Measurements from ENCODE around the gene ADM2. TPM values are rescaled to one million over a fixed set of nuclear protein-coding genes. Genes with fewer than 3 reads are reported as not detected.

ADM2 gene
- total and polyA plus RNA-seq, 2 of the 13 experiments (the other 11 are each of a cell fraction or from before 2014, with no cell fraction given) = 1.2 to 3.0 TPM

DNA sequence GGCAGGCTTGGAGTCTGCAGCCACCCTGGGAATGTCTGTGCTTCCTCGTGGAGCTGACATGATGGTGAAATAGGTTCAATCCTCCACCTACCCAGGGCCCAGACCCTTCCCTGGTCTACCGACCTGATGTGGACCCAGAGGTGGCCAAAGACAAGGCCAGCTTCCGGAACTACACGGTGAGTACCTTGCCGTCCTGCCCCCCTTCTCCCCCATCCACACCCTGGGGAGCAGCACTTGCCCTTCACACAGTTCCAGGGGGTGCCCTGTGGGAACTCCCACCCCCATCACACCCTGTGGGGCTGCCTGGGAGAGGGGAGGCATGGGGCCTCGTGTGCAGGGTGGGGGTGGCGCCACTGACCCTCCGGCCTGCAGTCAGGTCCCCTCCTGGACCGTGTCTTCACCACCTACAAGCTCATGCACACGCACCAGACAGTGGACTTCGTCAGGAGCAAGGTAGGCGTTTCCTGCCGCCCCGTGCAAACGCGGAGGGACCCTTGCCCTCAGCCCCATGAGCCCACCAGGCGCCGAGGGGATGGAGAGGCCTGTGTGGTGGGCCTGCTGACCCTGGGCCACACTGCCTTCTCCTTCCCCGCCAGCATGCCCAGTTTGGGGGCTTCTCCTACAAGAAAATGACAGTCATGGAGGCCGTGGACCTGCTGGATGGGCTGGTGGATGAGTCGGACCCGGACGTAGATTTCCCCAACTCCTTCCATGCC lies 6.1 kb downstream of the ADM2 start:
- H4K20me1 ChIP-seq (ENCODE audit: insufficient read depth, low read length) = no peaks in the 10 kb centered on the region; the same call in 1 of the 2 replicates
- H3K4me2 ChIP-seq (ENCODE audit: low read depth, low read length) = peak overlapping the region; percentile 87
- H3K4me1 ChIP-seq (ENCODE audit: insufficient read depth, low read length) = peaks cover 56% of the 10 kb centered on the region
- no peaks in the 10 kb centered on the region for H3K9me3 ChIP-seq (ENCODE audit: low read length)
- CTCF ChIA-PET (ENCODE audit: low intra/inter-chr PET ratio, low total read pairs) = no interaction called here
- FAIRE-seq = no peak
- H3K9ac ChIP-seq (ENCODE audit: insufficient read depth, low read depth, low read length) = peak overlapping the region; percentile 49; the same call in 1 of the 2 replicates
- H3K79me2 ChIP-seq (ENCODE audit: insufficient read depth, low read length) = no peaks in the 10 kb centered on the region
- peak; percentile 7 for ATAC-seq
- TF ChIP-seq ZNF724P (CRISPR knock-in tag; IDR thresholded peaks at IDR 0.05; ENCODE audit: borderline replicate concordance) = 0 out of 2 replicates have a peak, but pooled peaks have one; percentile 58
- TF ChIP-seq, protein P1, sequence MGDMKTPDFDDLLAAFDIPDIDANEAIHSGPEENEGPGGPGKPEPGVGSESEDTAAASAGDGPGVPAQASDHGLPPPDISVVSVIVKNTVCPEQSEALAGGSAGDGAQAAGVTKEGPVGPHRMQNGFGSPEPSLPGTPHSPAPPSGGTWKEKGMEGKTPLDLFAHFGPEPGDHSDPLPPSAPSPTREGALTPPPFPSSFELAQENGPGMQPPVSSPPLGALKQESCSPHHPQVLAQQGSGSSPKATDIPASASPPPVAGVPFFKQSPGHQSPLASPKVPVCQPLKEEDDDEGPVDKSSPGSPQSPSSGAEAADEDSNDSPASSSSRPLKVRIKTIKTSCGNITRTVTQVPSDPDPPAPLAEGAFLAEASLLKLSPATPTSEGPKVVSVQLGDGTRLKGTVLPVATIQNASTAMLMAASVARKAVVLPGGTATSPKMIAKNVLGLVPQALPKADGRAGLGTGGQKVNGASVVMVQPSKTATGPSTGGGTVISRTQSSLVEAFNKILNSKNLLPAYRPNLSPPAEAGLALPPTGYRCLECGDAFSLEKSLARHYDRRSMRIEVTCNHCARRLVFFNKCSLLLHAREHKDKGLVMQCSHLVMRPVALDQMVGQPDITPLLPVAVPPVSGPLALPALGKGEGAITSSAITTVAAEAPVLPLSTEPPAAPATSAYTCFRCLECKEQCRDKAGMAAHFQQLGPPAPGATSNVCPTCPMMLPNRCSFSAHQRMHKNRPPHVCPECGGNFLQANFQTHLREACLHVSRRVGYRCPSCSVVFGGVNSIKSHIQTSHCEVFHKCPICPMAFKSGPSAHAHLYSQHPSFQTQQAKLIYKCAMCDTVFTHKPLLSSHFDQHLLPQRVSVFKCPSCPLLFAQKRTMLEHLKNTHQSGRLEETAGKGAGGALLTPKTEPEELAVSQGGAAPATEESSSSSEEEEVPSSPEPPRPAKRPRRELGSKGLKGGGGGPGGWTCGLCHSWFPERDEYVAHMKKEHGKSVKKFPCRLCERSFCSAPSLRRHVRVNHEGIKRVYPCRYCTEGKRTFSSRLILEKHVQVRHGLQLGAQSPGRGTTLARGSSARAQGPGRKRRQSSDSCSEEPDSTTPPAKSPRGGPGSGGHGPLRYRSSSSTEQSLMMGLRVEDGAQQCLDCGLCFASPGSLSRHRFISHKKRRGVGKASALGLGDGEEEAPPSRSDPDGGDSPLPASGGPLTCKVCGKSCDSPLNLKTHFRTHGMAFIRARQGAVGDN (CRISPR knock-in tag; IDR thresholded peaks at IDR 0.05) = peak; percentile 81
- 0 out of 2 replicates have a peak, but pooled peaks have one; percentile 0 for TF ChIP-seq THAP11 (CRISPR knock-in tag; IDR thresholded peaks at IDR 0.05)
- TF ChIP-seq SSRP1 (CRISPR knock-in tag; IDR thresholded peaks at IDR 0.05) = no peak
- TF ChIP-seq TAF1 (CRISPR knock-in tag; IDR thresholded peaks at IDR 0.05) = peak; percentile 5; the same call in 1 of the 2 replicates
- TF ChIP-seq, protein P2, sequence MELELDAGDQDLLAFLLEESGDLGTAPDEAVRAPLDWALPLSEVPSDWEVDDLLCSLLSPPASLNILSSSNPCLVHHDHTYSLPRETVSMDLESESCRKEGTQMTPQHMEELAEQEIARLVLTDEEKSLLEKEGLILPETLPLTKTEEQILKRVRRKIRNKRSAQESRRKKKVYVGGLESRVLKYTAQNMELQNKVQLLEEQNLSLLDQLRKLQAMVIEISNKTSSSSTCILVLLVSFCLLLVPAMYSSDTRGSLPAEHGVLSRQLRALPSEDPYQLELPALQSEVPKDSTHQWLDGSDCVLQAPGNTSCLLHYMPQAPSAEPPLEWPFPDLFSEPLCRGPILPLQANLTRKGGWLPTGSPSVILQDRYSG (CRISPR knock-in tag; IDR thresholded peaks at IDR 0.05) = no peak
- no peak for TF ChIP-seq RARA (CRISPR knock-in tag; IDR thresholded peaks at IDR 0.05)
- 0 out of 2 replicates have a peak, but pooled peaks have one; percentile 17 for TF ChIP-seq ZFP37 (CRISPR knock-in tag; IDR thresholded peaks at IDR 0.05; ENCODE audit: borderline replicate concordance)
- TF ChIP-seq, protein P3, sequence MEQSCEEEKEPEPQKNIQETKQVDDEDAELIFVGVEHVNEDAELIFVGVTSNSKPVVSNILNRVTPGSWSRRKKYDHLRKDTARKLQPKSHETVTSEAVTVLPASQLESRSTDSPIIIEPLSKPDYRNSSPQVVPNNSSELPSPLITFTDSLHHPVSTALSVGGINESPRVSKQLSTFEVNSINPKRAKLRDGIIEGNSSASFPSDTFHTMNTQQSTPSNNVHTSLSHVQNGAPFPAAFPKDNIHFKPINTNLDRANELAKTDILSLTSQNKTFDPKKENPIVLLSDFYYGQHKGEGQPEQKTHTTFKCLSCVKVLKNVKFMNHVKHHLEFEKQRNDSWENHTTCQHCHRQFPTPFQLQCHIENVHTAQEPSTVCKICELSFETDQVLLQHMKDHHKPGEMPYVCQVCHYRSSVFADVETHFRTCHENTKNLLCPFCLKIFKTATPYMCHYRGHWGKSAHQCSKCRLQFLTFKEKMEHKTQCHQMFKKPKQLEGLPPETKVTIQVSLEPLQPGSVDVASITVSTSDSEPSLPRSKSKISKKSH (CRISPR knock-in tag; IDR thresholded peaks at IDR 0.05; ENCODE audit: borderline replicate concordance) = peak; percentile 36; the same call in 1 of the 2 replicates
- peak; percentile 32; the same call in 1 of the 2 replicates for TF ChIP-seq GABPB1 (CRISPR knock-in tag; IDR thresholded peaks at IDR 0.05)
- TF ChIP-seq ZBTB7B (CRISPR knock-in tag; IDR thresholded peaks at IDR 0.05) = no peak
- TF ChIP-seq HES4 (CRISPR knock-in tag; IDR thresholded peaks at IDR 0.05; ENCODE audit: borderline replicate concordance) = 0 out of 2 replicates have a peak, but pooled peaks have one; percentile 15
- TF ChIP-seq ZNF501 (CRISPR knock-in tag; IDR thresholded peaks at IDR 0.05) = peak; percentile 49; the same call in 1 of the 2 replicates
- TF ChIP-seq ETV5 (CRISPR knock-in tag; IDR thresholded peaks at IDR 0.05; ENCODE audit: borderline replicate concordance) = 0 out of 2 replicates have a peak, but pooled peaks have one; percentile 2
- no peak for TF ChIP-seq KDM5A (IDR thresholded peaks at IDR 0.05; ENCODE audit: borderline replicate concordance, low read length)
- DNase-seq (ENCODE audit: low spot score) = no peak
- POLR2A ChIA-PET = interaction anchor here (1.1 to 1.5 kb wide), 3 partner anchors 9 to 95 kb away, joined by 3 to 5 read pairs (median 4); partner anchors contain the start of gene CHKB
- WGBS (ENCODE audit: low lambda C conversion rate) = 45% methylated on average over 11 of the region's 23 CpGs
- no peaks in the 10 kb centered on the region for H3K36me3 ChIP-seq (replicated peaks in 1 of 2; ENCODE audit: control insufficient read depth in 1 of 2, insufficient read depth in 2 of 2, low read length in 2 of 2)
- H3K4me3 ChIP-seq (replicated peaks in 1 of 3; ENCODE audit: insufficient read depth in 1 of 3, low read depth in 2 of 3, low read length in 3 of 3) = peak overlapping the region; percentile 8 to 64 (median 22); a peak in 5 of 6 replicates
- H3K27ac ChIP-seq (ENCODE audit: extremely low read length, insufficient read depth, low read length) = no peak overlapping the region
- no TSS peak for BruUV-seq (replicated peaks)
- intact Hi-C loops (cut with micrococcal nuclease; ENCODE audit: unreplicated experiment) = no loop called here
- in situ Hi-C loops (cut with HindIII; ENCODE audit: extremely low pct_ligation_motif_present, low pct_unique_long_range_greater_than_20kb) = no loop called here
- H3K27me3 ChIP-seq (ENCODE audit: control insufficient read depth in 1 of 2, insufficient read depth in 2 of 2, low read length in 2 of 2) = no peaks in the 10 kb centered on the region
- no peak overlapping the region for H2AFZ ChIP-seq (ENCODE audit: low read length)

Data from HepG2 (cell line).